Natural killer cell (primary cell): ENCODE data around the gene SFMBT1. TPM values are rescaled to one million over a fixed set of nuclear protein-coding genes. Genes with fewer than 3 reads are reported as not detected.

Experiments
- ATAC-seq, 3 donors: fragments of 150-1000 bp in 2 of 3; fragments of 200-7000 bp in 1 of 3; cut with Tn5 transposase; 1 replicate in 1 of 3; 2 replicates in 2 of 3; pipeline ENCODE4 v1.10.0; 2021; ENCODE audit warnings: mild to moderate bottlenecking in 2 of 3, moderate library complexity in 2 of 3
- DNase-seq, 2 donors: peaks; one replicate each; pipeline versions ENCODE4 v3.0.0 to v3.0.0-alpha.2; 2013 to 2021; ENCODE audit warnings: mixed read lengths in 1 of 2
- H3K27ac ChIP-seq: one replicate; pipeline ENCODE4 v1.5.1; 2013; ENCODE audit warnings: mild to moderate bottlenecking, low read length
- H3K27me3 ChIP-seq: one replicate; pipeline ENCODE4 v1.6.1; 2013; ENCODE audit warnings: low read length; ENCODE audit not compliant: control insufficient read depth, insufficient read depth
- H3K36me3 ChIP-seq: one replicate; pipeline ENCODE4 v1.6.1; 2013; ENCODE audit warnings: low read length; ENCODE audit not compliant: control insufficient read depth, insufficient read depth
- H3K4me1 ChIP-seq: one replicate; pipeline ENCODE4 v1.6.1; 2013; ENCODE audit warnings: low read length; ENCODE audit not compliant: control insufficient read depth, insufficient read depth
- H3K4me3 ChIP-seq: one replicate; pipeline ENCODE4 v1.5.1; 2013; ENCODE audit warnings: low read length
- H3K9me3 ChIP-seq: one replicate; pipeline ENCODE4 v1.6.1; 2013; ENCODE audit warnings: low read length; ENCODE audit not compliant: control insufficient read depth, insufficient read depth
- H3K27ac Mint-ChIP-seq, 2 donors: one replicate each; pipeline ENCODE4 v1.8.0; 2022; ENCODE audit warnings: mild to moderate bottlenecking in 2 of 2, mixed read lengths in 2 of 2, moderate library complexity in 1 of 2
- H3K27me3 Mint-ChIP-seq, 2 donors: one replicate each; pipeline ENCODE4 v1.8.0; 2022; ENCODE audit warnings: low read depth in 2 of 2, mixed read lengths in 2 of 2
- H3K36me3 Mint-ChIP-seq: one replicate; pipeline ENCODE4 v1.8.0; 2022; ENCODE audit warnings: mixed read lengths
- H3K4me1 Mint-ChIP-seq, 2 donors: one replicate each; pipeline ENCODE4 v1.8.0; 2022; ENCODE audit warnings: mixed read lengths in 2 of 2
- H3K4me3 Mint-ChIP-seq: one replicate; pipeline ENCODE4 v1.8.0; 2022; ENCODE audit warnings: mild to moderate bottlenecking, moderate library complexity, mixed read lengths
- H3K9me3 Mint-ChIP-seq, 2 donors: one replicate each; pipeline ENCODE4 v1.8.0; 2022; ENCODE audit warnings: mixed read lengths in 2 of 2
- WGBS: methylation state at CpG from one replicate; pipeline ENCODE4 v1.1.7; 2013; ENCODE audit warnings: missing lambda C conversion rate; ENCODE audit not compliant: insufficient coverage; 5-methylcytosine and 5-hydroxymethylcytosine counted together
- intact Hi-C: fragments of 100-400 bp; cut with micrococcal nuclease; formaldehyde crosslinking; loops from one replicate; pipeline ENCODE4 v1.14.2; 2022
- total RNA-seq, 4 donors: library from RNA; stranded (reverse); fragments of 120-200 nt in 1 of 4; gene quantifications; one replicate each; pipeline versions ENCODE4 v1.2.3 to v1.2.4, GENCODE V29; 2013 to 2022
- TF ChIP-seq, protein P1 (sequence below): fragments of 200-600 bp; IDR thresholded peaks from one replicate; pipeline ENCODE4 v1.8.0; 2022; ENCODE audit warnings: antibody characterized with exemption

SFMBT1 gene
- total RNA-seq, 3 donors from 2014 or later (not counting 1 experiment from before 2014, with no cell fraction given) = 20.2 to 22.3 (median 22.2) TPM

DNA sequence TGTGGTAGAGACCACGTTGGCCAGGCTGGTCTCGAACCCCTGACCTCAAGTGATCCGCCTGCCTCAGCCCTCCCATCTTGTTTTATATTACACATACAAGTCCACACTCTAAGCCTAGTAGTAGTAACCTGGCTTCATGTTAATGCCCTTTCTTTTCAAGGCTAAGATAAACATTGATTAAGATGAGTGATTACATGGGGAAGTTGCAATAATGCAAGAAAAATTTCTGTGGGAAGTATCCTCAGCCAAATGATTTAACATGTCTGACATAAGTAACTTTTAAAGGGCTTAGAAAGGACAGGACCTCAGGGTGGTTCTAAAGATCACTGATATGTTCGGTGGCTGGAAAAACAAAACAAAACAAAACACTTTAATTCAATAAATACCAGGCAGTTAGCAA is 72.1 kb downstream of the SFMBT1 start:
- Mint-ChIP-seq H3K27ac (no peak overlapping the region), H3K36me3 (no peaks in the 10 kb centered on the region), H3K4me1 (peaks cover 0 to 13% of the 10 kb centered on the region in 2 donors), H3K27me3 (no peaks in the 10 kb centered on the region), H3K9me3 (no peaks in the 10 kb centered on the region), H3K4me3 (no peak overlapping the region)
- ATAC-seq = no peak
- Histone ChIP-seq H3K4me3 (no peak overlapping the region), H3K27ac (no peak overlapping the region), H3K27me3 (no peaks in the 10 kb centered on the region), H3K36me3 (no peaks in the 10 kb centered on the region), H3K9me3 (no peaks in the 10 kb centered on the region), H3K4me1 (no peaks in the 10 kb centered on the region)
- 97% methylated on average over 4 of the region's 4 CpGs for WGBS
- TF ChIP-seq, protein P1, sequence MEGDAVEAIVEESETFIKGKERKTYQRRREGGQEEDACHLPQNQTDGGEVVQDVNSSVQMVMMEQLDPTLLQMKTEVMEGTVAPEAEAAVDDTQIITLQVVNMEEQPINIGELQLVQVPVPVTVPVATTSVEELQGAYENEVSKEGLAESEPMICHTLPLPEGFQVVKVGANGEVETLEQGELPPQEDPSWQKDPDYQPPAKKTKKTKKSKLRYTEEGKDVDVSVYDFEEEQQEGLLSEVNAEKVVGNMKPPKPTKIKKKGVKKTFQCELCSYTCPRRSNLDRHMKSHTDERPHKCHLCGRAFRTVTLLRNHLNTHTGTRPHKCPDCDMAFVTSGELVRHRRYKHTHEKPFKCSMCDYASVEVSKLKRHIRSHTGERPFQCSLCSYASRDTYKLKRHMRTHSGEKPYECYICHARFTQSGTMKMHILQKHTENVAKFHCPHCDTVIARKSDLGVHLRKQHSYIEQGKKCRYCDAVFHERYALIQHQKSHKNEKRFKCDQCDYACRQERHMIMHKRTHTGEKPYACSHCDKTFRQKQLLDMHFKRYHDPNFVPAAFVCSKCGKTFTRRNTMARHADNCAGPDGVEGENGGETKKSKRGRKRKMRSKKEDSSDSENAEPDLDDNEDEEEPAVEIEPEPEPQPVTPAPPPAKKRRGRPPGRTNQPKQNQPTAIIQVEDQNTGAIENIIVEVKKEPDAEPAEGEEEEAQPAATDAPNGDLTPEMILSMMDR = no peak
- intact Hi-C loops = no loop called here
- DNase-seq = no peak

DNA sequence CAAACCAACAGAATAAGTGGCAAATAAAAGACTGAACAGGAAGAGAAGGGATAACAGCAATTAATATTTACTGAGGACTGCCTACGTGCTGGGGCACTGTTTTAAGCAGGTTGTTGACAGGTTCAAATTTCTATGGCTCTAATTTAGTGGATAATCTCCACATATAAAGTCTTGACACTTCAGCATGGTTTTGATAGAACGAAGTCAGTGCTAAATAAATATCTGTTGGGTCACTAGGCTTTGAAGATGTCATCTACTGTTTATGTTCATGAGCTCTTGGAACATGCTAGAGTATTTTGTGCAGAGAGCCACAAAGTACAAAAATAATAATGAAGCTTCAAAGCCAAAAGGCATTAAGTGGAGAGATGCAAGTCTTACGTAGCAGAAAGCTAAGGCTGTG is 74.0 kb downstream of the SFMBT1 start:
- 93% methylated on average over 3 of the region's 3 CpGs for WGBS
- no peaks in the 10 kb centered on the region for H3K4me1 ChIP-seq
- intact Hi-C loops = no loop called here
- Mint-ChIP-seq H3K27me3 (no peaks in the 10 kb centered on the region), H3K4me1 (peaks cover 0 to 8% of the 10 kb centered on the region in 2 donors), H3K4me3 (no peak overlapping the region), H3K27ac (no peak overlapping the region), H3K9me3 (no peaks in the 10 kb centered on the region), H3K36me3 (no peaks in the 10 kb centered on the region)
- no peaks in the 10 kb centered on the region for H3K27me3 ChIP-seq
- DNase-seq (no peak), ATAC-seq (no peak)
- no peaks in the 10 kb centered on the region for H3K9me3 ChIP-seq
- TF ChIP-seq, protein P1 = no peak
- H3K4me3 ChIP-seq = no peak overlapping the region
- no peak overlapping the region for H3K27ac ChIP-seq
- H3K36me3 ChIP-seq = no peaks in the 10 kb centered on the region

DNA sequence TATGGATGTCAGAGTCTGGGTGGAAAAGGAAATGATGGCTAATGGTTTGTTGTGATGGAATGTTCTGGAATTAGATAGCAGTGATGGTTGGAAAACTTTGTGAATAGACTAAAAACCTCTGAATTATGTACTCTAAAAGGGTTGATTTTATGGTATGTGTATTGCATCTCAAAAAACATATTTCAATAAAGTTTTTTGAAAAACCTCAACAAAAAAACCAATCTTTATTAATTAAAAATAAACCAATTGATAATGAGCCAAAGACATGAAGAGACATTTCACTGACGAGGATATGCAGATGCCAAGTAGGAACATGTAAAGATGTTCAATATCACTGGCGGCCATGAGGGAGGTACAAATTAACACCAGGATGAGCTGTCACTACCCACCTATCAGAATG is 78.5 kb downstream of the SFMBT1 start:
- Histone ChIP-seq H3K36me3 (no peaks in the 10 kb centered on the region), H3K4me1 (no peaks in the 10 kb centered on the region), H3K27ac (no peak overlapping the region), H3K27me3 (no peaks in the 10 kb centered on the region), H3K4me3 (no peak overlapping the region), H3K9me3 (no peaks in the 10 kb centered on the region)
- Mint-ChIP-seq H3K9me3 (no peaks in the 10 kb centered on the region), H3K27ac (no peak overlapping the region), H3K4me1 (peaks cover 0 to 8% of the 10 kb centered on the region in 2 donors), H3K27me3 (no peaks in the 10 kb centered on the region), H3K36me3 (no peaks in the 10 kb centered on the region), H3K4me3 (no peak overlapping the region)
- no peak for DNase-seq
- TF ChIP-seq, protein P1 = no peak
- no peak for ATAC-seq
- 100% methylated on average over 2 of the region's 2 CpGs for WGBS
- intact Hi-C loops = no loop called here

DNA sequence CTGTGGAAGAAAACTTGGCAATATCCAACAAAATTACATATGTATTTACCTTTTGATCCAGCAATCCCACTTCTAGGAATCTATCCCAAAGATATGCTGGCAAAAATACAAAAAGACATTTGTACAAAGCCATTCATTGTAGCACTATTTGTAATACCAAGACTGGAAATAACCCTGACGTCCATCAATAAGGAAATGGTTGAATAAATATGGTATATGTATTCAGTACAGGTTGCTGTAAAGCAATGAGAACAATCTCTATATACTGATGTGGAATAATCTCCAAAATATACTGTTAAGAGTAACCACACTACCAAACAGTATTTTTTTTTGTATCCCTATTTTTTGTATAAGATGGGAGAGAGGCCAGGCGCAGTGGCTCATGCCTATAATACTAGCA is 83.7 kb downstream of the SFMBT1 start:
- no peak for ATAC-seq

More for the DNA sequence above, 83.7 kb downstream of the SFMBT1 start:
- no peaks in the 10 kb centered on the region for H3K27me3 Mint-ChIP-seq
- Histone ChIP-seq H3K27ac (no peak overlapping the region), H3K9me3 (no peaks in the 10 kb centered on the region), H3K4me1 (no peaks in the 10 kb centered on the region), H3K36me3 (no peaks in the 10 kb centered on the region), H3K4me3 (no peak overlapping the region), H3K27me3 (no peaks in the 10 kb centered on the region)
- H3K9me3 Mint-ChIP-seq = no peaks in the 10 kb centered on the region
- no peak overlapping the region for H3K4me3 Mint-ChIP-seq
- TF ChIP-seq, protein P1 = no peak
- H3K27ac Mint-ChIP-seq = no peak overlapping the region
- H3K4me1 Mint-ChIP-seq = peaks cover 8 to 18% of the 10 kb centered on the region in 2 donors
- no peaks in the 10 kb centered on the region for H3K36me3 Mint-ChIP-seq
- DNase-seq = no peak
- WGBS = 100% methylated on average over 1 of the region's 2 CpGs
- intact Hi-C loops = no loop called here
